ENCODE data around the gene TPPP.
"Not testable (repeated sequence)": the region's sequence is repeated elsewhere in the genome, so short reads cannot be mapped to it uniquely, and the experiment has no call there.

DNA sequence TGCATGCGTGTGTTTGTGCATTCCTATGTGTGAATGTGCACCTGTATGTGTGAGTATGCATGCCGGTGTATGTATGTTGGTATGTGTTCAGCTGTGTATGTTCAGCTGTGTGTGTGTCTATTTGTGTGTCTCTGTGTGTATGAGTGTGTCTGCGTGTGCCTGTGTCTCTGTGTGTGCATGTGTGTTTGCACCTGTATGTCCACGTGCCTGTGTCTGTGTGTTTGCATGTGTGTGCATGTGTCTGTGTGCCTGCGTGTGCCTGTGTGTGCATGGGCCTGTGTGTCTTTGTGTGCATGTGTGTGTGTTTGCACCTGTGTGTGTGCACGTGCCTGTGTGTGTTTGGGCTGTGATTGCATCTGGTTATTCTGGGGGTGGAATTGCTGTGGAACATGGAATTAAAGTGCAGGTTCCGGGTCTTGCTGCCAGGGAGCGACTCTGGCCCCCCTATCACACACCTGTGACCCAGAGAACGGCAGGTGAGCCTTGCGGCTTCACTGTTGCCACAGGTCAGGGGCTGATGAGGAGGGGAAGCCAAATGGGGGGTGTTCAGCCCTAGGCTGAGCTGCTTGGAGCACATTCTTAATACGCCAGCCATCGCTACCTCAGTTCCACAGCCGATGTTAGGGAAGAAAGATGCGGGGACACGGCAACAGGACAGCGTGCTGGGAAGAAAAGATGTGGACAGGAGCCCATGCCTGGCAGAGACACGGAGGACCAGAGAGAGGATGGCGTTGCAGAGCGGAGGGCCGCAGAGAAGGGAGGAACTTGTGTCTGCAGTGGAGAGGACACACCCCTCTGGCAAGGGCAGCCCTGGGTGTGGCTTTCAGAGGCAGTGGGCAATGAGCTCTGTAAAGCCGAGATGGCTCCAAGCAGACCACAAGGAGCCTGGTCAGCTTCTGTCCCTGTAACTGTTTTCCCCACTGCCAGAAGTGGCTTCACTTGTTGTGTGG, 3.9 kb upstream of the TPPP start:
- TF ChIP-seq, protein P1, sequence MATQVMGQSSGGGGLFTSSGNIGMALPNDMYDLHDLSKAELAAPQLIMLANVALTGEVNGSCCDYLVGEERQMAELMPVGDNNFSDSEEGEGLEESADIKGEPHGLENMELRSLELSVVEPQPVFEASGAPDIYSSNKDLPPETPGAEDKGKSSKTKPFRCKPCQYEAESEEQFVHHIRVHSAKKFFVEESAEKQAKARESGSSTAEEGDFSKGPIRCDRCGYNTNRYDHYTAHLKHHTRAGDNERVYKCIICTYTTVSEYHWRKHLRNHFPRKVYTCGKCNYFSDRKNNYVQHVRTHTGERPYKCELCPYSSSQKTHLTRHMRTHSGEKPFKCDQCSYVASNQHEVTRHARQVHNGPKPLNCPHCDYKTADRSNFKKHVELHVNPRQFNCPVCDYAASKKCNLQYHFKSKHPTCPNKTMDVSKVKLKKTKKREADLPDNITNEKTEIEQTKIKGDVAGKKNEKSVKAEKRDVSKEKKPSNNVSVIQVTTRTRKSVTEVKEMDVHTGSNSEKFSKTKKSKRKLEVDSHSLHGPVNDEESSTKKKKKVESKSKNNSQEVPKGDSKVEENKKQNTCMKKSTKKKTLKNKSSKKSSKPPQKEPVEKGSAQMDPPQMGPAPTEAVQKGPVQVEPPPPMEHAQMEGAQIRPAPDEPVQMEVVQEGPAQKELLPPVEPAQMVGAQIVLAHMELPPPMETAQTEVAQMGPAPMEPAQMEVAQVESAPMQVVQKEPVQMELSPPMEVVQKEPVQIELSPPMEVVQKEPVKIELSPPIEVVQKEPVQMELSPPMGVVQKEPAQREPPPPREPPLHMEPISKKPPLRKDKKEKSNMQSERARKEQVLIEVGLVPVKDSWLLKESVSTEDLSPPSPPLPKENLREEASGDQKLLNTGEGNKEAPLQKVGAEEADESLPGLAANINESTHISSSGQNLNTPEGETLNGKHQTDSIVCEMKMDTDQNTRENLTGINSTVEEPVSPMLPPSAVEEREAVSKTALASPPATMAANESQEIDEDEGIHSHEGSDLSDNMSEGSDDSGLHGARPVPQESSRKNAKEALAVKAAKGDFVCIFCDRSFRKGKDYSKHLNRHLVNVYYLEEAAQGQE (IDR thresholded peaks at IDR 0.05; ENCODE audit: borderline replicate concordance in 1 of 2, low read depth in 1 of 2, low read length in 2 of 2), result not testable (repeated sequence)
- TF ChIP-seq TAF1 (CRISPR knock-in tag; IDR thresholded peaks at IDR 0.05); SALL2 (CRISPR knock-in tag; IDR thresholded peaks at IDR 0.05); SOX6 (IDR thresholded peaks at IDR 0.05); SOX6 (CRISPR knock-in tag; IDR thresholded peaks at IDR 0.05): not testable (repeated sequence)
- TF ChIP-seq, protein P2, sequence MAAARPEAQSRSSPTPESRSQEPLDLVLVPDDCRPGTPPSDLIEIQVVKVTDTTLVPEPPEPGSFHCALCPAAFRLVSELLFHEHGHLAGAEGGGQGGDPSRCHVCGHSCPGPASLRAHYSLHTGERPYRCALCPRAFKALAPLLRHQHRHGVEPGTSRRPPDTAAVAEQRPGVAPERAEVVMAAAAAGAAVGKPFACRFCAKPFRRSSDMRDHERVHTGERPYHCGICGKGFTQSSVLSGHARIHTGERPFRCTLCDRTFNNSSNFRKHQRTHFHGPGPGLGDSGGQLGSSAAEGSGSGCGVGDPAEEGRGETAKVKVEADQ (CRISPR knock-in tag; IDR thresholded peaks at IDR 0.05; ENCODE audit: borderline replicate concordance), result not testable (repeated sequence)

All from HepG2 (cell line).